Measurements from ENCODE around the gene COMT.

DNA sequence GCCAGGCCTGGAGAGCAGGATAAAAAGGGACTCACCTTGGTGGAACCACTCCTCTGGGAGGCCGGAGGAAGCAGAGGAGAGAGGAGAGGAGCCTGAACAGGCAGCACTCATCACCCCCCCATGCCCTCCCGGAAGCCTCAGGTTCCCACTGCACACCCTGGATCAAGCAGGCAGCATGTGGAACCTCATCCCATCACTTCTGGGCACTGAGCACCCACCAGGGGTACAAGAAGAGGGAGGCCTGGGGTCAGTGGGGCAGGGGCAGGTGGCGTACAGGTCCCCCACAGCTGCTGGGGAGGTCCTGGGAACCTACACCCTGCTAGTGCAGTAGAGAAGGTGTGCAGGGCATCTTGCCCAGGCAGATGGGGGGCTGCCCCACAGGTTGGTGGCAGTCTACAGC lies 35.1 kb downstream of the COMT start:
- TF ChIP-seq, protein P1, sequence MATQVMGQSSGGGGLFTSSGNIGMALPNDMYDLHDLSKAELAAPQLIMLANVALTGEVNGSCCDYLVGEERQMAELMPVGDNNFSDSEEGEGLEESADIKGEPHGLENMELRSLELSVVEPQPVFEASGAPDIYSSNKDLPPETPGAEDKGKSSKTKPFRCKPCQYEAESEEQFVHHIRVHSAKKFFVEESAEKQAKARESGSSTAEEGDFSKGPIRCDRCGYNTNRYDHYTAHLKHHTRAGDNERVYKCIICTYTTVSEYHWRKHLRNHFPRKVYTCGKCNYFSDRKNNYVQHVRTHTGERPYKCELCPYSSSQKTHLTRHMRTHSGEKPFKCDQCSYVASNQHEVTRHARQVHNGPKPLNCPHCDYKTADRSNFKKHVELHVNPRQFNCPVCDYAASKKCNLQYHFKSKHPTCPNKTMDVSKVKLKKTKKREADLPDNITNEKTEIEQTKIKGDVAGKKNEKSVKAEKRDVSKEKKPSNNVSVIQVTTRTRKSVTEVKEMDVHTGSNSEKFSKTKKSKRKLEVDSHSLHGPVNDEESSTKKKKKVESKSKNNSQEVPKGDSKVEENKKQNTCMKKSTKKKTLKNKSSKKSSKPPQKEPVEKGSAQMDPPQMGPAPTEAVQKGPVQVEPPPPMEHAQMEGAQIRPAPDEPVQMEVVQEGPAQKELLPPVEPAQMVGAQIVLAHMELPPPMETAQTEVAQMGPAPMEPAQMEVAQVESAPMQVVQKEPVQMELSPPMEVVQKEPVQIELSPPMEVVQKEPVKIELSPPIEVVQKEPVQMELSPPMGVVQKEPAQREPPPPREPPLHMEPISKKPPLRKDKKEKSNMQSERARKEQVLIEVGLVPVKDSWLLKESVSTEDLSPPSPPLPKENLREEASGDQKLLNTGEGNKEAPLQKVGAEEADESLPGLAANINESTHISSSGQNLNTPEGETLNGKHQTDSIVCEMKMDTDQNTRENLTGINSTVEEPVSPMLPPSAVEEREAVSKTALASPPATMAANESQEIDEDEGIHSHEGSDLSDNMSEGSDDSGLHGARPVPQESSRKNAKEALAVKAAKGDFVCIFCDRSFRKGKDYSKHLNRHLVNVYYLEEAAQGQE (IDR thresholded peaks at IDR 0.05; ENCODE audit: insufficient read depth in 1 of 2, low read depth in 2 of 2, low read length in 1 of 2), result no peak
- TF ChIP-seq POLR2AphosphoS5 (IDR thresholded peaks at IDR 0.05; ENCODE audit: low read depth, low read length), result no peak
- TF ChIP-seq, protein P2, sequence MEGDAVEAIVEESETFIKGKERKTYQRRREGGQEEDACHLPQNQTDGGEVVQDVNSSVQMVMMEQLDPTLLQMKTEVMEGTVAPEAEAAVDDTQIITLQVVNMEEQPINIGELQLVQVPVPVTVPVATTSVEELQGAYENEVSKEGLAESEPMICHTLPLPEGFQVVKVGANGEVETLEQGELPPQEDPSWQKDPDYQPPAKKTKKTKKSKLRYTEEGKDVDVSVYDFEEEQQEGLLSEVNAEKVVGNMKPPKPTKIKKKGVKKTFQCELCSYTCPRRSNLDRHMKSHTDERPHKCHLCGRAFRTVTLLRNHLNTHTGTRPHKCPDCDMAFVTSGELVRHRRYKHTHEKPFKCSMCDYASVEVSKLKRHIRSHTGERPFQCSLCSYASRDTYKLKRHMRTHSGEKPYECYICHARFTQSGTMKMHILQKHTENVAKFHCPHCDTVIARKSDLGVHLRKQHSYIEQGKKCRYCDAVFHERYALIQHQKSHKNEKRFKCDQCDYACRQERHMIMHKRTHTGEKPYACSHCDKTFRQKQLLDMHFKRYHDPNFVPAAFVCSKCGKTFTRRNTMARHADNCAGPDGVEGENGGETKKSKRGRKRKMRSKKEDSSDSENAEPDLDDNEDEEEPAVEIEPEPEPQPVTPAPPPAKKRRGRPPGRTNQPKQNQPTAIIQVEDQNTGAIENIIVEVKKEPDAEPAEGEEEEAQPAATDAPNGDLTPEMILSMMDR (IDR thresholded peaks at IDR 0.05), result no peak

Measured in Panc1 (cell line).